Head of caudate nucleus (tissue), 42 donors: ENCODE results near the gene EGLN1.
A peak's percentile ranks its signal among the peaks of the same experiment; 100 is the strongest.

Experiments
- DNase-seq, 42 donors: peaks; one replicate each; pipeline versions ENCODE4 v3.0.0 to v3.0.0-alpha.2; 2020 to 2021; ENCODE audit warnings: mixed read lengths in 7 of 42
- intact Hi-C: fragments of 100-400 bp; cut with DNase I; formaldehyde crosslinking; loops from one replicate; pipeline ENCODE4 v1.15.0; 2022

Gene EGLN1

GRCh38 chr1:231348442-231348841 is 73.6 kb downstream of the EGLN1 start:
- intact Hi-C loops: no loop called here
- DNase-seq: no peak

- intact Hi-C loops: no loop called here
- no peak for DNase-seq
Observed at GRCh38 chr1:231347961-231348360, 74.1 kb downstream of the EGLN1 start.

GRCh38 chr1:231340328-231341013 is 81.6 kb downstream of the EGLN1 start:
- intact Hi-C loops: no loop called here

GRCh38 chr1:231338270-231339128 is 83.6 kb downstream of the EGLN1 start, which contains the start of gene SPRTN:
Gene SPRTN (plus strand): TSS chr1:231338293. CDS start chr1:231338384, 91 bp downstream.
- intact Hi-C loops: loop anchor here (5.0 to 10.0 kb wide), 3 partner anchors 84 to 189 kb away; partner anchors contain the start of genes EGLN1 and TSNAX

More at GRCh38 chr1:231340328-231341013, 81.6 kb downstream of the EGLN1 start:
- no peak for DNase-seq

GRCh38 chr1:231337472-231338269 is 84.4 kb downstream of the EGLN1 start, which contains the start of gene EXOC8:
Gene EXOC8 (minus strand): TSS chr1:231337852. CDS start chr1:231337745, 107 bp downstream.
- intact Hi-C loops: loop anchor here (5.0 to 10.0 kb wide), 3 partner anchors 85 to 190 kb away; partner anchors contain the start of genes EGLN1 and TSNAX
- peak; percentile 87 to 98 (median 94) for DNase-seq

More at GRCh38 chr1:231338270-231339128, 83.6 kb downstream of the EGLN1 start, which contains the start of gene SPRTN:
- DNase-seq: peak in 2 of 42 donors; percentile 38

- peak in 12 of 42 donors; percentile 7 to 57 (median 14) for DNase-seq
- intact Hi-C loops: loop anchor here (5.0 to 10.0 kb wide), 3 partner anchors 85 to 190 kb away; partner anchors contain the start of genes EGLN1 and TSNAX
Observed at GRCh38 chr1:231337043-231337471, 85.0 kb downstream of the EGLN1 start.

GRCh38 chr1:231335663-231336602 is 86.2 kb downstream of the EGLN1 start:
- intact Hi-C loops: loop anchor here (5.0 to 10.0 kb wide), 3 partner anchors 86 to 191 kb away; partner anchors contain the start of genes EGLN1 and TSNAX
- DNase-seq: no peak

- intact Hi-C loops: loop anchor here (5.0 to 10.0 kb wide), 3 partner anchors 87 to 192 kb away; partner anchors contain the start of genes EGLN1 and TSNAX
- DNase-seq: no peak
Observed at GRCh38 chr1:231334952-231335351, 87.1 kb downstream of the EGLN1 start.

GRCh38 chr1:231334079-231334666 is 87.9 kb downstream of the EGLN1 start:
- DNase-seq: no peak
- intact Hi-C loops: loop anchor here (10.0 kb wide), 1 partner anchor 99 kb away; no protein-coding TSS in a partner anchor

- intact Hi-C loops: loop anchor here (10.0 kb wide), 1 partner anchor 98 kb away; no protein-coding TSS in a partner anchor
- DNase-seq: no peak
Observed at GRCh38 chr1:231332761-231333160, 89.3 kb downstream of the EGLN1 start.

GRCh38 chr1:231329483-231329882 is 92.6 kb downstream of the EGLN1 start:
- DNase-seq: no peak
- intact Hi-C loops: no loop called here

- intact Hi-C loops: no loop called here
- DNase-seq: no peak
Observed at GRCh38 chr1:231327617-231328016, 94.5 kb downstream of the EGLN1 start.

GRCh38 chr1:231326248-231326647 is 95.8 kb downstream of the EGLN1 start:
- intact Hi-C loops: no loop called here
- DNase-seq: no peak

GRCh38 chr1:231324660-231325059 is 97.4 kb downstream of the EGLN1 start:
- intact Hi-C loops: no loop called here
- DNase-seq: no peak

GRCh38 chr1:231322880-231323530 is 99.1 kb downstream of the EGLN1 start:
- no peak for DNase-seq
- intact Hi-C loops: no loop called here

- intact Hi-C loops: no loop called here
- DNase-seq: no peak
Observed at GRCh38 chr1:231319080-231319479, 103.0 kb downstream of the EGLN1 start.
